ENCODE measurements around the gene C17orf114.
A peak's percentile ranks its signal among the peaks of the same experiment; 100 is the strongest.

The C17orf114 gene

DNA sequence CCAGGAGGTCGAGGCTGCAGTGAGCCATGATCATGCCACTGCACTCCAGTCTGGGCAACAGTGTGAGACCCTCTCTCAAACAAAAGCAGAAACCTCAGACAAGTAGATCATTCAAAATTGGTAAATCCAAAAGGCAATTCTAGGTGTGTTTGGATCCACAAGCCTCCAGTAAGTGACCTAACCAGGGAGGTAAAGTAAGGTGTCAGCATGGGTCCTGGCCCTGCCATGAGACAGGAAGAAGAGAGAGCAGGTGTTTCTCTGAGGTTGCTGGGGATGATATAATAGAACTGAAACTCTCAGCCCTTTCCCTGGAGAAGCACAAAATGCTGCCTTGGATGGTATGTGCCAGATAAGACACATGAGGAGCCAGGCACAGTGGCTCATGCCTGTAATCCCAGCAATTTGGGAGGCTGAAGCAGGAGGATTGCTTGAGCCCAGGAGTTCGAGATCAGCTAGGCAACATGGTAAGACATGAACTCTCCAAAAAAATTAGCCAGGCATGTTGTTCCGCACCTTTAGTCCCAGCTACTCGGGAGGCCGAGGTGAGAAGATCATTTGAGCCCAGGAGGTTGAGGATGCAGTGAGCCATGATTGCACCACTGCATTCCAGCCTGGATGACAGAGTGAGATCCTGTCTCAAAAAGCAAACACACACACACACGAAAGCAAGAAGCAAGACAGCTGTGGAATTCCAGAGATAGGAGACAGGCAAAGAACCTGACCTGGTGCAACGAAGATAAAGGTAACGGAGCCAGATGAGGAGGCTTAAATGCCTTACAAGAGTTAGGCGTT is 24.0 kb downstream of the C17orf114 start (continued):
- TF ChIP-seq NR1H2 (CRISPR knock-in tag; IDR thresholded peaks at IDR 0.05; ENCODE audit: borderline replicate concordance, low read depth) (no peak), HMG20A (CRISPR knock-in tag; IDR thresholded peaks at IDR 0.05; ENCODE audit: borderline replicate concordance) (peak; percentile 76), HMG20B (CRISPR knock-in tag; conservative IDR thresholded peaks at IDR 0.05) (0 out of 2 replicates have a peak, but pooled peaks have one; percentile 67), CREM (IDR thresholded peaks at IDR 0.05) (peak; percentile 17; the same call in 1 of the 2 replicates), CREM (CRISPR knock-in tag; IDR thresholded peaks at IDR 0.05) (no peak), ZNF598 (CRISPR knock-in tag; IDR thresholded peaks at IDR 0.05; ENCODE audit: borderline replicate concordance) (0 out of 2 replicates have a peak, but pooled peaks have one; percentile 13), KMT2A (CRISPR knock-in tag; IDR thresholded peaks at IDR 0.05) (peak; percentile 73; the same call in 1 of the 2 replicates), ARHGAP35 (CRISPR knock-in tag; IDR thresholded peaks at IDR 0.05; ENCODE audit: borderline replicate concordance) (0 out of 2 replicates have a peak, but pooled peaks have one; percentile 30), ZNF232 (CRISPR knock-in tag; IDR thresholded peaks at IDR 0.05; ENCODE audit: borderline replicate concordance) (peak; percentile 73; the same call in 1 of the 2 replicates), BCL6 (CRISPR knock-in tag; IDR thresholded peaks at IDR 0.05) (peak; percentile 77), SALL1 (CRISPR knock-in tag; IDR thresholded peaks at IDR 0.05) (peak; percentile 93), AKAP8 (CRISPR knock-in tag; IDR thresholded peaks at IDR 0.05) (no peak), FOXK2 (IDR thresholded peaks at IDR 0.05) (0 out of 2 replicates have a peak, but pooled peaks have one; percentile 38), ZNF124 (CRISPR knock-in tag; IDR thresholded peaks at IDR 0.05) (0 out of 2 replicates have a peak, but pooled peaks have one; percentile 23), ZNF451 (CRISPR knock-in tag; IDR thresholded peaks at IDR 0.05) (peak; percentile 52; the same call in 1 of the 2 replicates)
- TF ChIP-seq, protein P1, sequence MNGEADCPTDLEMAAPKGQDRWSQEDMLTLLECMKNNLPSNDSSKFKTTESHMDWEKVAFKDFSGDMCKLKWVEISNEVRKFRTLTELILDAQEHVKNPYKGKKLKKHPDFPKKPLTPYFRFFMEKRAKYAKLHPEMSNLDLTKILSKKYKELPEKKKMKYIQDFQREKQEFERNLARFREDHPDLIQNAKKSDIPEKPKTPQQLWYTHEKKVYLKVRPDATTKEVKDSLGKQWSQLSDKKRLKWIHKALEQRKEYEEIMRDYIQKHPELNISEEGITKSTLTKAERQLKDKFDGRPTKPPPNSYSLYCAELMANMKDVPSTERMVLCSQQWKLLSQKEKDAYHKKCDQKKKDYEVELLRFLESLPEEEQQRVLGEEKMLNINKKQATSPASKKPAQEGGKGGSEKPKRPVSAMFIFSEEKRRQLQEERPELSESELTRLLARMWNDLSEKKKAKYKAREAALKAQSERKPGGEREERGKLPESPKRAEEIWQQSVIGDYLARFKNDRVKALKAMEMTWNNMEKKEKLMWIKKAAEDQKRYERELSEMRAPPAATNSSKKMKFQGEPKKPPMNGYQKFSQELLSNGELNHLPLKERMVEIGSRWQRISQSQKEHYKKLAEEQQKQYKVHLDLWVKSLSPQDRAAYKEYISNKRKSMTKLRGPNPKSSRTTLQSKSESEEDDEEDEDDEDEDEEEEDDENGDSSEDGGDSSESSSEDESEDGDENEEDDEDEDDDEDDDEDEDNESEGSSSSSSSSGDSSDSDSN (CRISPR knock-in tag; IDR thresholded peaks at IDR 0.05): no peak; the same call in 1 of the 2 replicates
- TF ChIP-seq, protein P2, sequence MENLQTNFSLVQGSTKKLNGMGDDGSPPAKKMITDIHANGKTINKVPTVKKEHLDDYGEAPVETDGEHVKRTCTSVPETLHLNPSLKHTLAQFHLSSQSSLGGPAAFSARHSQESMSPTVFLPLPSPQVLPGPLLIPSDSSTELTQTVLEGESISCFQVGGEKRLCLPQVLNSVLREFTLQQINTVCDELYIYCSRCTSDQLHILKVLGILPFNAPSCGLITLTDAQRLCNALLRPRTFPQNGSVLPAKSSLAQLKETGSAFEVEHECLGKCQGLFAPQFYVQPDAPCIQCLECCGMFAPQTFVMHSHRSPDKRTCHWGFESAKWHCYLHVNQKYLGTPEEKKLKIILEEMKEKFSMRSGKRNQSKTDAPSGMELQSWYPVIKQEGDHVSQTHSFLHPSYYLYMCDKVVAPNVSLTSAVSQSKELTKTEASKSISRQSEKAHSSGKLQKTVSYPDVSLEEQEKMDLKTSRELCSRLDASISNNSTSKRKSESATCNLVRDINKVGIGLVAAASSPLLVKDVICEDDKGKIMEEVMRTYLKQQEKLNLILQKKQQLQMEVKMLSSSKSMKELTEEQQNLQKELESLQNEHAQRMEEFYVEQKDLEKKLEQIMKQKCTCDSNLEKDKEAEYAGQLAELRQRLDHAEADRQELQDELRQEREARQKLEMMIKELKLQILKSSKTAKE (CRISPR knock-in tag; IDR thresholded peaks at IDR 0.05; ENCODE audit: borderline replicate concordance): peak; percentile 61; the same call in 1 of the 2 replicates
- TF ChIP-seq, protein P3, sequence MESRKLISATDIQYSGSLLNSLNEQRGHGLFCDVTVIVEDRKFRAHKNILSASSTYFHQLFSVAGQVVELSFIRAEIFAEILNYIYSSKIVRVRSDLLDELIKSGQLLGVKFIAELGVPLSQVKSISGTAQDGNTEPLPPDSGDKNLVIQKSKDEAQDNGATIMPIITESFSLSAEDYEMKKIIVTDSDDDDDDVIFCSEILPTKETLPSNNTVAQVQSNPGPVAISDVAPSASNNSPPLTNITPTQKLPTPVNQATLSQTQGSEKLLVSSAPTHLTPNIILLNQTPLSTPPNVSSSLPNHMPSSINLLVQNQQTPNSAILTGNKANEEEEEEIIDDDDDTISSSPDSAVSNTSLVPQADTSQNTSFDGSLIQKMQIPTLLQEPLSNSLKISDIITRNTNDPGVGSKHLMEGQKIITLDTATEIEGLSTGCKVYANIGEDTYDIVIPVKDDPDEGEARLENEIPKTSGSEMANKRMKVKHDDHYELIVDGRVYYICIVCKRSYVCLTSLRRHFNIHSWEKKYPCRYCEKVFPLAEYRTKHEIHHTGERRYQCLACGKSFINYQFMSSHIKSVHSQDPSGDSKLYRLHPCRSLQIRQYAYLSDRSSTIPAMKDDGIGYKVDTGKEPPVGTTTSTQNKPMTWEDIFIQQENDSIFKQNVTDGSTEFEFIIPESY (CRISPR knock-in tag; IDR thresholded peaks at IDR 0.05): peak; percentile 68; the same call in 1 of the 2 replicates
- TF ChIP-seq, protein P4, sequence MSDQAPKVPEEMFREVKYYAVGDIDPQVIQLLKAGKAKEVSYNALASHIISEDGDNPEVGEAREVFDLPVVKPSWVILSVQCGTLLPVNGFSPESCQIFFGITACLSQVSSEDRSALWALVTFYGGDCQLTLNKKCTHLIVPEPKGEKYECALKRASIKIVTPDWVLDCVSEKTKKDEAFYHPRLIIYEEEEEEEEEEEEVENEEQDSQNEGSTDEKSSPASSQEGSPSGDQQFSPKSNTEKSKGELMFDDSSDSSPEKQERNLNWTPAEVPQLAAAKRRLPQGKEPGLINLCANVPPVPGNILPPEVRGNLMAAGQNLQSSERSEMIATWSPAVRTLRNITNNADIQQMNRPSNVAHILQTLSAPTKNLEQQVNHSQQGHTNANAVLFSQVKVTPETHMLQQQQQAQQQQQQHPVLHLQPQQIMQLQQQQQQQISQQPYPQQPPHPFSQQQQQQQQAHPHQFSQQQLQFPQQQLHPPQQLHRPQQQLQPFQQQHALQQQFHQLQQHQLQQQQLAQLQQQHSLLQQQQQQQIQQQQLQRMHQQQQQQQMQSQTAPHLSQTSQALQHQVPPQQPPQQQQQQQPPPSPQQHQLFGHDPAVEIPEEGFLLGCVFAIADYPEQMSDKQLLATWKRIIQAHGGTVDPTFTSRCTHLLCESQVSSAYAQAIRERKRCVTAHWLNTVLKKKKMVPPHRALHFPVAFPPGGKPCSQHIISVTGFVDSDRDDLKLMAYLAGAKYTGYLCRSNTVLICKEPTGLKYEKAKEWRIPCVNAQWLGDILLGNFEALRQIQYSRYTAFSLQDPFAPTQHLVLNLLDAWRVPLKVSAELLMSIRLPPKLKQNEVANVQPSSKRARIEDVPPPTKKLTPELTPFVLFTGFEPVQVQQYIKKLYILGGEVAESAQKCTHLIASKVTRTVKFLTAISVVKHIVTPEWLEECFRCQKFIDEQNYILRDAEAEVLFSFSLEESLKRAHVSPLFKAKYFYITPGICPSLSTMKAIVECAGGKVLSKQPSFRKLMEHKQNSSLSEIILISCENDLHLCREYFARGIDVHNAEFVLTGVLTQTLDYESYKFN (CRISPR knock-in tag; conservative IDR thresholded peaks at IDR 0.05): peak; percentile 81
